ENCODE measurements around the gene ACADS. TPM values are rescaled to one million over a fixed set of nuclear protein-coding genes. Genes with fewer than 3 reads are reported as not detected.

ACADS gene
- total RNA-seq, 1 experiment from 2014 or later = 11.0 TPM

GRCh38 chr12:120677765-120678473, 47.7 kb upstream of the ACADS start:
- no peaks in the 10 kb centered on the region for H3K9me3 Mint-ChIP-seq
- no peaks in the 10 kb centered on the region for H3K36me3 Mint-ChIP-seq
- peaks cover 9% of the 10 kb centered on the region for H3K4me1 Mint-ChIP-seq
- H3K27ac Mint-ChIP-seq = no peak overlapping the region
- ATAC-seq (no peak), DNase-seq (ENCODE audit: low spot score) (no peak)
- CTCF ChIA-PET = interaction anchor here (1.4 to 4.9 kb wide), 2 partner anchors 29 to 95 kb away, joined by 3 to 34 read pairs; no protein-coding TSS in a partner anchor
- POLR2A ChIA-PET = no interaction called here
- TF ChIP-seq ZNF263 (CRISPR knock-in tag; IDR thresholded peaks at IDR 0.05; ENCODE audit: low read depth) (no peak), MAX (CRISPR knock-in tag; IDR thresholded peaks at IDR 0.05) (no peak), CREB1 (CRISPR knock-in tag; IDR thresholded peaks at IDR 0.05) (no peak), PRDM15 (CRISPR knock-in tag; IDR thresholded peaks at IDR 0.05) (no peak), ZBTB43 (CRISPR knock-in tag; IDR thresholded peaks at IDR 0.05) (no peak), ZNF219 (CRISPR knock-in tag; IDR thresholded peaks at IDR 0.05; ENCODE audit: borderline replicate concordance) (no peak), STAT6 (CRISPR knock-in tag; conservative IDR thresholded peaks at IDR 0.05; ENCODE audit: low read depth) (no peak), ARID4B (CRISPR knock-in tag; IDR thresholded peaks at IDR 0.05; ENCODE audit: borderline replicate concordance) (no peak), RORB (CRISPR knock-in tag; IDR thresholded peaks at IDR 0.05) (no peak), ESRRA (CRISPR knock-in tag; IDR thresholded peaks at IDR 0.05; ENCODE audit: borderline replicate concordance) (no peak), CBFB (CRISPR knock-in tag; IDR thresholded peaks at IDR 0.05; ENCODE audit: low read depth) (no peak), ZNF532 (CRISPR knock-in tag; IDR thresholded peaks at IDR 0.05; ENCODE audit: borderline replicate concordance) (no peak), SMAD3 (CRISPR knock-in tag; IDR thresholded peaks at IDR 0.05; ENCODE audit: borderline replicate concordance) (no peak), GABPB1 (CRISPR knock-in tag; IDR thresholded peaks at IDR 0.05) (no peak), KAT7 (CRISPR knock-in tag; IDR thresholded peaks at IDR 0.05; ENCODE audit: borderline replicate concordance) (no peak), SMAD4 (CRISPR knock-in tag; IDR thresholded peaks at IDR 0.05) (no peak)
- no peaks in the 10 kb centered on the region for H3K27me3 Mint-ChIP-seq (ENCODE audit: low read depth)
- no peak overlapping the region for H3K4me3 Mint-ChIP-seq

Data from WTC11 (cell line).